Measurements from ENCODE around the gene TBC1D17.

GRCh38 chr19:49927526-49928264 is 50.2 kb downstream of the TBC1D17 start:
- TF ChIP-seq, protein P1, sequence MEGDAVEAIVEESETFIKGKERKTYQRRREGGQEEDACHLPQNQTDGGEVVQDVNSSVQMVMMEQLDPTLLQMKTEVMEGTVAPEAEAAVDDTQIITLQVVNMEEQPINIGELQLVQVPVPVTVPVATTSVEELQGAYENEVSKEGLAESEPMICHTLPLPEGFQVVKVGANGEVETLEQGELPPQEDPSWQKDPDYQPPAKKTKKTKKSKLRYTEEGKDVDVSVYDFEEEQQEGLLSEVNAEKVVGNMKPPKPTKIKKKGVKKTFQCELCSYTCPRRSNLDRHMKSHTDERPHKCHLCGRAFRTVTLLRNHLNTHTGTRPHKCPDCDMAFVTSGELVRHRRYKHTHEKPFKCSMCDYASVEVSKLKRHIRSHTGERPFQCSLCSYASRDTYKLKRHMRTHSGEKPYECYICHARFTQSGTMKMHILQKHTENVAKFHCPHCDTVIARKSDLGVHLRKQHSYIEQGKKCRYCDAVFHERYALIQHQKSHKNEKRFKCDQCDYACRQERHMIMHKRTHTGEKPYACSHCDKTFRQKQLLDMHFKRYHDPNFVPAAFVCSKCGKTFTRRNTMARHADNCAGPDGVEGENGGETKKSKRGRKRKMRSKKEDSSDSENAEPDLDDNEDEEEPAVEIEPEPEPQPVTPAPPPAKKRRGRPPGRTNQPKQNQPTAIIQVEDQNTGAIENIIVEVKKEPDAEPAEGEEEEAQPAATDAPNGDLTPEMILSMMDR (IDR thresholded peaks at IDR 0.05; ENCODE audit: insufficient read depth, low read length, poor library complexity, severe bottlenecking): no peak
- TF ChIP-seq EZH2phosphoT487 (conservative IDR thresholded peaks at IDR 0.05; ENCODE audit: low read length): no peak

Data from SU-DHL-6 (cell line).